ENCODE results near the gene SPCS2.

DNA sequence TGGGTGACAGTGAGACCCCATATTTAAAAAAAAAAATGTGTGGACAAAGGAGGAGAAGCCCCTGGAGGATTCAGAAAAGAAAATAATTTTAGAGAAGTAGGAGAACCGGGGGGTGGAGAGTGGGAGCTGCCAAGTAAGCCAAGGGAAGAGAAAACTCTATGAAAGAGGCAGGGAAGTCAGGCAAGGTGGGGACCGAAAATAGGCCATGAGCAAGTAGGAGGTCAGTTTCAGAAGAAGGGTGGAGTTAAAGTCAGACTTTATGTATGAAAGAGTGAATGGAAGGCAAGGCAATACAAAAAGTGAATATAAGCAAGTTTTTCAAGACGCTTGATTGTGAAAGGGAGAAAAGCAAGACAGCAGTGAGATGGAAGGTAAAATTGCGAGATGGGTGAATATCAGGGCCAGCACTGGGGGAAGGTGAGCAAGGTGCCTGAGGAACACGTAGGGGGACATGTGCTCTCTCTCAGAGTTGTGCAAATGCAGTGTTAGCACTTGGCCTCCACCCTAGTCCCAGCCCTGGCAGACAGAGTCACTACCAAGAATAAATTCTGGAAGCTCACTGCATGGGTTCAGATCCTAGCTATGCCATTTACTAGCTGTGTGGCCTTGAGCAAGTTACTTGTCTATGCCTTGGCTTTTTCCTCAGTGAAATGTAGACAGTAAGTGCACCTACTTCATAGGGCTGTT lies 6.8 kb upstream of the SPCS2 start:
- TF ChIP-seq GABPA (IDR thresholded peaks at IDR 0.05 in 1 of 2, conservative IDR thresholded peaks at IDR 0.05 in 1 of 2): no peak
- TF ChIP-seq, protein P1, sequence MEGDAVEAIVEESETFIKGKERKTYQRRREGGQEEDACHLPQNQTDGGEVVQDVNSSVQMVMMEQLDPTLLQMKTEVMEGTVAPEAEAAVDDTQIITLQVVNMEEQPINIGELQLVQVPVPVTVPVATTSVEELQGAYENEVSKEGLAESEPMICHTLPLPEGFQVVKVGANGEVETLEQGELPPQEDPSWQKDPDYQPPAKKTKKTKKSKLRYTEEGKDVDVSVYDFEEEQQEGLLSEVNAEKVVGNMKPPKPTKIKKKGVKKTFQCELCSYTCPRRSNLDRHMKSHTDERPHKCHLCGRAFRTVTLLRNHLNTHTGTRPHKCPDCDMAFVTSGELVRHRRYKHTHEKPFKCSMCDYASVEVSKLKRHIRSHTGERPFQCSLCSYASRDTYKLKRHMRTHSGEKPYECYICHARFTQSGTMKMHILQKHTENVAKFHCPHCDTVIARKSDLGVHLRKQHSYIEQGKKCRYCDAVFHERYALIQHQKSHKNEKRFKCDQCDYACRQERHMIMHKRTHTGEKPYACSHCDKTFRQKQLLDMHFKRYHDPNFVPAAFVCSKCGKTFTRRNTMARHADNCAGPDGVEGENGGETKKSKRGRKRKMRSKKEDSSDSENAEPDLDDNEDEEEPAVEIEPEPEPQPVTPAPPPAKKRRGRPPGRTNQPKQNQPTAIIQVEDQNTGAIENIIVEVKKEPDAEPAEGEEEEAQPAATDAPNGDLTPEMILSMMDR (IDR thresholded peaks at IDR 0.05; ENCODE audit: low read depth, low read length, missing input control): no peak
- TF ChIP-seq, protein P2, sequence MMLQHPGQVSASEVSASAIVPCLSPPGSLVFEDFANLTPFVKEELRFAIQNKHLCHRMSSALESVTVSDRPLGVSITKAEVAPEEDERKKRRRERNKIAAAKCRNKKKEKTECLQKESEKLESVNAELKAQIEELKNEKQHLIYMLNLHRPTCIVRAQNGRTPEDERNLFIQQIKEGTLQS (IDR thresholded peaks at IDR 0.05): no peak
- TF ChIP-seq, protein P3, sequence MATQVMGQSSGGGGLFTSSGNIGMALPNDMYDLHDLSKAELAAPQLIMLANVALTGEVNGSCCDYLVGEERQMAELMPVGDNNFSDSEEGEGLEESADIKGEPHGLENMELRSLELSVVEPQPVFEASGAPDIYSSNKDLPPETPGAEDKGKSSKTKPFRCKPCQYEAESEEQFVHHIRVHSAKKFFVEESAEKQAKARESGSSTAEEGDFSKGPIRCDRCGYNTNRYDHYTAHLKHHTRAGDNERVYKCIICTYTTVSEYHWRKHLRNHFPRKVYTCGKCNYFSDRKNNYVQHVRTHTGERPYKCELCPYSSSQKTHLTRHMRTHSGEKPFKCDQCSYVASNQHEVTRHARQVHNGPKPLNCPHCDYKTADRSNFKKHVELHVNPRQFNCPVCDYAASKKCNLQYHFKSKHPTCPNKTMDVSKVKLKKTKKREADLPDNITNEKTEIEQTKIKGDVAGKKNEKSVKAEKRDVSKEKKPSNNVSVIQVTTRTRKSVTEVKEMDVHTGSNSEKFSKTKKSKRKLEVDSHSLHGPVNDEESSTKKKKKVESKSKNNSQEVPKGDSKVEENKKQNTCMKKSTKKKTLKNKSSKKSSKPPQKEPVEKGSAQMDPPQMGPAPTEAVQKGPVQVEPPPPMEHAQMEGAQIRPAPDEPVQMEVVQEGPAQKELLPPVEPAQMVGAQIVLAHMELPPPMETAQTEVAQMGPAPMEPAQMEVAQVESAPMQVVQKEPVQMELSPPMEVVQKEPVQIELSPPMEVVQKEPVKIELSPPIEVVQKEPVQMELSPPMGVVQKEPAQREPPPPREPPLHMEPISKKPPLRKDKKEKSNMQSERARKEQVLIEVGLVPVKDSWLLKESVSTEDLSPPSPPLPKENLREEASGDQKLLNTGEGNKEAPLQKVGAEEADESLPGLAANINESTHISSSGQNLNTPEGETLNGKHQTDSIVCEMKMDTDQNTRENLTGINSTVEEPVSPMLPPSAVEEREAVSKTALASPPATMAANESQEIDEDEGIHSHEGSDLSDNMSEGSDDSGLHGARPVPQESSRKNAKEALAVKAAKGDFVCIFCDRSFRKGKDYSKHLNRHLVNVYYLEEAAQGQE (IDR thresholded peaks at IDR 0.05): no peak
- no peak for TF ChIP-seq SP1 (IDR thresholded peaks at IDR 0.05)
- TF ChIP-seq HNF4A (conservative IDR thresholded peaks at IDR 0.05): no peak
- no peak for TF ChIP-seq JUND (IDR thresholded peaks at IDR 0.05)
- TF ChIP-seq RAD21 (IDR thresholded peaks at IDR 0.05): no peak
- no peak for TF ChIP-seq TAF1 (conservative IDR thresholded peaks at IDR 0.05)
- no peak for TF ChIP-seq NR2F2 (IDR thresholded peaks at IDR 0.05)
- no peak for TF ChIP-seq HNF4G (IDR thresholded peaks at IDR 0.05)
- TF ChIP-seq, protein P4, sequence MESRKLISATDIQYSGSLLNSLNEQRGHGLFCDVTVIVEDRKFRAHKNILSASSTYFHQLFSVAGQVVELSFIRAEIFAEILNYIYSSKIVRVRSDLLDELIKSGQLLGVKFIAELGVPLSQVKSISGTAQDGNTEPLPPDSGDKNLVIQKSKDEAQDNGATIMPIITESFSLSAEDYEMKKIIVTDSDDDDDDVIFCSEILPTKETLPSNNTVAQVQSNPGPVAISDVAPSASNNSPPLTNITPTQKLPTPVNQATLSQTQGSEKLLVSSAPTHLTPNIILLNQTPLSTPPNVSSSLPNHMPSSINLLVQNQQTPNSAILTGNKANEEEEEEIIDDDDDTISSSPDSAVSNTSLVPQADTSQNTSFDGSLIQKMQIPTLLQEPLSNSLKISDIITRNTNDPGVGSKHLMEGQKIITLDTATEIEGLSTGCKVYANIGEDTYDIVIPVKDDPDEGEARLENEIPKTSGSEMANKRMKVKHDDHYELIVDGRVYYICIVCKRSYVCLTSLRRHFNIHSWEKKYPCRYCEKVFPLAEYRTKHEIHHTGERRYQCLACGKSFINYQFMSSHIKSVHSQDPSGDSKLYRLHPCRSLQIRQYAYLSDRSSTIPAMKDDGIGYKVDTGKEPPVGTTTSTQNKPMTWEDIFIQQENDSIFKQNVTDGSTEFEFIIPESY (IDR thresholded peaks at IDR 0.05): no peak
- no peak for TF ChIP-seq YY1 (IDR thresholded peaks at IDR 0.05)
- TF ChIP-seq, protein P5, sequence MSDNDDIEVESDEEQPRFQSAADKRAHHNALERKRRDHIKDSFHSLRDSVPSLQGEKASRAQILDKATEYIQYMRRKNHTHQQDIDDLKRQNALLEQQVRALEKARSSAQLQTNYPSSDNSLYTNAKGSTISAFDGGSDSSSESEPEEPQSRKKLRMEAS (IDR thresholded peaks at IDR 0.05): no peak
